OCI-LY1 (cell line): ENCODE measurements around the gene TEKT5.
"Not testable (repeated sequence)": the region's sequence is repeated elsewhere in the genome, so short reads cannot be mapped to it uniquely, and the experiment has no call there.

Source experiments
- H2AFZ ChIP-seq: fragments of 200-600 bp; sonication (generic), shearing (Covaris generic); 2 replicates; pipeline ENCODE4 v1.6.0; 2014; ENCODE audit warnings: antibody characterized with exemption, mild to moderate bottlenecking, low read length
- H3F3A ChIP-seq: fragments of 200-600 bp; sonication (generic), shearing (Covaris generic); 2 replicates; pipeline ENCODE4 v1.6.0; 2014; ENCODE audit warnings: mild to moderate bottlenecking, antibody characterized with exemption, low read length, moderate library complexity; ENCODE audit not compliant: insufficient read depth
- H3K27ac ChIP-seq: fragments of 200-600 bp; sonication (generic); 2 replicates; pipeline ENCODE4 v1.5.1; 2014; ENCODE audit warnings: low read length, mixed run types, mild to moderate bottlenecking, low read depth; ENCODE audit not compliant: poor library complexity, severe bottlenecking
- H3K27me3 ChIP-seq: fragments of 200-600 bp; sonication (generic); 2 replicates; pipeline ENCODE4 v1.6.0; 2014; ENCODE audit warnings: antibody characterized with exemption, mild to moderate bottlenecking, low read length, moderate library complexity; ENCODE audit not compliant: insufficient read depth
- H3K36me3 ChIP-seq: fragments of 200-600 bp; sonication (generic); 2 replicates; pipeline ENCODE4 v1.6.1; 2014; ENCODE audit warnings: mild to moderate bottlenecking, antibody characterized with exemption, low read length, moderate library complexity, mixed read lengths; ENCODE audit not compliant: insufficient read depth
- H3K4me1 ChIP-seq: fragments of 200-600 bp; sonication (generic); 2 replicates; pipeline ENCODE4 v1.5.1; 2014; ENCODE audit warnings: mild to moderate bottlenecking, low read length, moderate library complexity; ENCODE audit not compliant: insufficient read depth, severe bottlenecking
- H3K4me2 ChIP-seq: fragments of 200-600 bp; sonication (generic), shearing (Covaris generic); 2 replicates; pipeline ENCODE4 v1.6.1; 2014; ENCODE audit warnings: low read length
- H3K4me3 ChIP-seq: fragments of 200-600 bp; sonication (generic); 2 replicates; pipeline ENCODE4 v1.5.1; 2014; ENCODE audit warnings: low read length, low read depth, mild to moderate bottlenecking, mixed read lengths; ENCODE audit not compliant: poor library complexity, severe bottlenecking
- H3K79me2 ChIP-seq: fragments of 200-600 bp; shearing (Covaris generic); 2 replicates; pipeline ENCODE4 v1.6.1; 2016; ENCODE audit warnings: mixed run types, low read length, mixed read lengths; ENCODE audit not compliant: insufficient read depth
- H3K9ac ChIP-seq: fragments of 200-600 bp; sonication (generic), shearing (Covaris generic); 2 replicates; pipeline ENCODE4 v1.6.1; 2014; ENCODE audit warnings: mild to moderate bottlenecking, low read length, mixed read lengths
- H3K9me2 ChIP-seq: fragments of 200-600 bp; sonication (generic), shearing (Covaris generic); 2 replicates; pipeline ENCODE4 v1.6.1; 2014; ENCODE audit warnings: low read depth, mild to moderate bottlenecking, low read length, mixed read lengths
- H3K9me3 ChIP-seq: fragments of 200-600 bp; shearing (Covaris generic); 2 replicates; pipeline ENCODE4 v1.6.1; 2014; ENCODE audit warnings: low read length, mixed read lengths
- H4K20me1 ChIP-seq: fragments of 200-600 bp; sonication (generic), shearing (Covaris generic); 2 replicates; pipeline ENCODE4 v1.6.0; 2016; ENCODE audit warnings: mild to moderate bottlenecking, low read length; ENCODE audit not compliant: insufficient read depth
- CTCF ChIP-seq: fragments of 200-600 bp; sonication (generic), shearing (Covaris generic); IDR thresholded peaks from 2 replicates; pipeline ENCODE4 v1.5.1; 2017; ENCODE audit warnings: mild to moderate bottlenecking, antibody characterized with exemption, low read length, moderate library complexity, mixed read lengths
- EZH2 ChIP-seq: fragments of 200-600 bp; sonication (generic), shearing (Covaris generic); IDR thresholded peaks from 2 replicates; pipeline ENCODE4 v1.8.0; 2017; ENCODE audit warnings: borderline replicate concordance, mixed run types, mild to moderate bottlenecking, antibody characterized with exemption, low read length, moderate library complexity, mixed read lengths

TEKT5 gene

GRCh38 chr16:10635365-10636021 is 59.2 kb downstream of the TEKT5 start:
- H3K79me2 ChIP-seq, result no peaks in the 10 kb centered on the region
- H2AFZ ChIP-seq, result no peak overlapping the region
- no peak overlapping the region for H3K27ac ChIP-seq
- H3K36me3 ChIP-seq, result no peaks in the 10 kb centered on the region
- no peaks in the 10 kb centered on the region for H3K4me1 ChIP-seq
- H4K20me1 ChIP-seq, result no peaks in the 10 kb centered on the region
- TF ChIP-seq EZH2 (no peak), CTCF (no peak)
- no peak overlapping the region for H3K9ac ChIP-seq
- H3F3A ChIP-seq, result no peaks in the 10 kb centered on the region
- no peak overlapping the region for H3K4me3 ChIP-seq
- peaks cover 5% of the 10 kb centered on the region; the same call in 1 of the 2 replicates for H3K27me3 ChIP-seq
- H3K9me2 ChIP-seq, result no peaks in the 10 kb centered on the region
- no peak overlapping the region for H3K4me2 ChIP-seq
- no peaks in the 10 kb centered on the region for H3K9me3 ChIP-seq

- H2AFZ ChIP-seq, H3K9me2 ChIP-seq, H3K36me3 ChIP-seq, H3K27me3 ChIP-seq, H3K9ac ChIP-seq, H3K9me3 ChIP-seq, H3K4me2 ChIP-seq, H3K4me3 ChIP-seq, H4K20me1 ChIP-seq, H3K79me2 ChIP-seq, H3K27ac ChIP-seq, H3K4me1 ChIP-seq, H3F3A ChIP-seq: not testable (repeated sequence)
Observed at GRCh38 chr16:10633429-10633828, 61.3 kb downstream of the TEKT5 start.

DNA sequence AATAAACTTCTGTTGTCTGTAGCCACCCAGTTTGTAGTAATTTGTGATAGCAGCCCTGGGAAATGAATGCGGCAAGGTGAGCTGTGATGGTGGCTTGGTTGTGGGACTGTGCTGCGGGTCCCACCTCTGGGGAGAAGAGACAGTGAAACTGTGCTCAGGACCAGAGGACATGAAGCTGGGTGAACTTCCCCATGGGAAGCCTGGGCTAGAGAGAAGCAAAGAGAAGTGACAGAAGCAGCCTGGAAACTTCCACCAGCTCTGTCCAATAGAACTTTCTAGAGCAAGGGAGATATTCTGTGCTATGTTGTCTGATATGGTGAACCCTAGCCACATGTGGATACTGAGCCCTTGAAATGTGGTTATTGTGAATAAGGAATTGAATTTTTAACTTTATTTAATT is 62.8 kb downstream of the TEKT5 start:
- H3K4me2 ChIP-seq, result no peak overlapping the region
- H3K27ac ChIP-seq, result no peak overlapping the region

More for the DNA sequence above, 62.8 kb downstream of the TEKT5 start:
- H3K9me3 ChIP-seq, result no peaks in the 10 kb centered on the region
- H4K20me1 ChIP-seq, result no peaks in the 10 kb centered on the region
- no peaks in the 10 kb centered on the region for H3K79me2 ChIP-seq
- no peaks in the 10 kb centered on the region for H3K4me1 ChIP-seq
- H3K9ac ChIP-seq, result no peak overlapping the region
- no peak for TF ChIP-seq EZH2
- no peak for TF ChIP-seq CTCF
- no peak overlapping the region for H2AFZ ChIP-seq
- H3K36me3 ChIP-seq, result no peaks in the 10 kb centered on the region
- peaks cover 9% of the 10 kb centered on the region; the same call in 1 of the 2 replicates for H3K27me3 ChIP-seq
- no peaks in the 10 kb centered on the region for H3F3A ChIP-seq
- no peak overlapping the region for H3K4me3 ChIP-seq
- H3K9me2 ChIP-seq, result no peaks in the 10 kb centered on the region
